ENCODE measurements around the gene LHFPL4. TPM values are rescaled to one million over a fixed set of nuclear protein-coding genes. Genes with fewer than 3 reads are reported as not detected.
"Not testable (repeated sequence)": the region's sequence is repeated elsewhere in the genome, so short reads cannot be mapped to it uniquely, and the experiment has no call there.

Gene LHFPL4
- total RNA-seq, 1 donor from 2014 or later = not detected

DNA sequence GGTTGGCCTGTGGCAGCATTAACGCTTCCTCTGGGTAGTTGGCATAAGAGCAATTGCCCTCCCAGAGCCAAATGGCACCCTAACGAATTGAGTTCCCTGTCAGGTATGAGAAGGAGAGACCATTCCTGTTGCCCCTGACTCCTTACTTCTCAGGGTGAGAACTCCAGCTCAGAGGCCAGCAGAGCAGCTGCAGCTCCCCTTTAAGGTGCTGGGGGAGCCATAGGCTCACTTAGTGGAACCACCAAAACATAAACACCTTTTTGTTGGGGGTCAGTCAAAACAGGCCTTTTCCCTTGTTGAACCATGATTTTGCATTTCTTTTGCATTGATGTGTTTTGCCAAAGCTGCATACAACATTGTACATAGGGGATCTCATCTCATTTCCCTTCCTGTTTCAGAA lies 28.1 kb upstream of the LHFPL4 start:
- Mint-ChIP-seq H3K4me1 (no peaks in the 10 kb centered on the region), H3K27me3 (no peaks in the 10 kb centered on the region), H3K27ac (no peak overlapping the region), H3K36me3 (ENCODE audit: low read depth) (no peaks in the 10 kb centered on the region), H3K9me3 (peaks cover 5% of the 10 kb centered on the region), H3K4me3 (no peak overlapping the region)
- TF ChIP-seq, protein P1, sequence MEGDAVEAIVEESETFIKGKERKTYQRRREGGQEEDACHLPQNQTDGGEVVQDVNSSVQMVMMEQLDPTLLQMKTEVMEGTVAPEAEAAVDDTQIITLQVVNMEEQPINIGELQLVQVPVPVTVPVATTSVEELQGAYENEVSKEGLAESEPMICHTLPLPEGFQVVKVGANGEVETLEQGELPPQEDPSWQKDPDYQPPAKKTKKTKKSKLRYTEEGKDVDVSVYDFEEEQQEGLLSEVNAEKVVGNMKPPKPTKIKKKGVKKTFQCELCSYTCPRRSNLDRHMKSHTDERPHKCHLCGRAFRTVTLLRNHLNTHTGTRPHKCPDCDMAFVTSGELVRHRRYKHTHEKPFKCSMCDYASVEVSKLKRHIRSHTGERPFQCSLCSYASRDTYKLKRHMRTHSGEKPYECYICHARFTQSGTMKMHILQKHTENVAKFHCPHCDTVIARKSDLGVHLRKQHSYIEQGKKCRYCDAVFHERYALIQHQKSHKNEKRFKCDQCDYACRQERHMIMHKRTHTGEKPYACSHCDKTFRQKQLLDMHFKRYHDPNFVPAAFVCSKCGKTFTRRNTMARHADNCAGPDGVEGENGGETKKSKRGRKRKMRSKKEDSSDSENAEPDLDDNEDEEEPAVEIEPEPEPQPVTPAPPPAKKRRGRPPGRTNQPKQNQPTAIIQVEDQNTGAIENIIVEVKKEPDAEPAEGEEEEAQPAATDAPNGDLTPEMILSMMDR (IDR thresholded peaks at IDR 0.05) = no peak
- ChIA-PET POLR2A (no interaction called here), CTCF (interaction anchor here (0.6 kb wide), 1 partner anchor 347 kb away, joined by 3 read pairs; no protein-coding TSS in a partner anchor)
- DNase-seq (no peak), ATAC-seq (ENCODE audit: low read depth) (no peak)
- intact Hi-C loops (cut with micrococcal nuclease) = no loop called here

DNA sequence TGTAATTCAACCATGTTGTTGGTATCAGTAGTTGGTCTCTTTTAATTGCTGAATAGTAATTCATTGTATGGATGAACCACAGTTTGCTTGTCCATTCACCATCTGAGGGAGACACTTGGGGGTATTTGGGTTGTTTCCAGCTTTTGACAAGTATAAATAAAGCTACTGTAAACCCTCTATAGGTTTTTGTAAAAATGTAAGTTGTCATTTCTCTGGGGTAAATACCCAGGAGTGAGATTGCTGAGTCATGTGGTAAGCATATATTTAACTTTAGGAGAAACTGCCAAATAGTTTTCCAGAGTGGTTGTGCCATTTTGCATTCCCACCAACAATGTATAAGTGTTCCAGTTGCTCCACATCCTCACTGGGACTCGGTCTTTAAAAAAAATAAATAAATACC lies 15.4 kb upstream of the LHFPL4 start:
- ATAC-seq (ENCODE audit: low read depth) = no peak
- TF ChIP-seq, protein P1 (IDR thresholded peaks at IDR 0.05) = no peak
- intact Hi-C loops (cut with micrococcal nuclease) = no loop called here

DNA sequence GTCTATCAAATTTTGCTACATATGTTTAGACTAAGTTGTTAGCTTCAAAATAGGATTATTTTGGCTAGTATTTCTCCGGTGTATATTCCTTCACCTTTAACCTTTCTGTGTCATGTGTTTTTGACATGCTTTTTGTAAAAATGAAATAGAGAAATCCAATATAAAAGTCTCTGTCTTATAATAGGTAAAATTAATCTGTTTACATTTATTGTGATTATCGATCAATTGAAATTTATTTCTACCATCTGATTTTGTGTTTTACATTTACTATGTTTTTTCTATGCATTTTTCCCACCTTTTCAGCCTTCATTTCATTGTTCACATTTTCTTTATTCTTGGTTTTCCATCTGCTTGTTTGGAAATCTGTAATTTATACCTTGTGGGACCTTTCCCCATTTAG lies 11.7 kb upstream of the LHFPL4 start:
- ChIA-PET CTCF (no interaction called here), POLR2A (no interaction called here)
- intact Hi-C loops (cut with micrococcal nuclease) = no loop called here
- peaks cover 3% of the 10 kb centered on the region for H3K27me3 Mint-ChIP-seq
- no peak overlapping the region for H3K27ac Mint-ChIP-seq
- no peaks in the 10 kb centered on the region for H3K36me3 Mint-ChIP-seq (ENCODE audit: low read depth)
- DNase-seq (no peak), ATAC-seq (ENCODE audit: low read depth) (no peak)
- H3K4me3 Mint-ChIP-seq = no peak overlapping the region
- TF ChIP-seq, protein P1 (IDR thresholded peaks at IDR 0.05) = no peak
- H3K9me3 Mint-ChIP-seq = peaks cover 11% of the 10 kb centered on the region
- H3K4me1 Mint-ChIP-seq = no peaks in the 10 kb centered on the region

More for the DNA sequence above, 15.4 kb upstream of the LHFPL4 start:
- H3K4me1 Mint-ChIP-seq = no peaks in the 10 kb centered on the region
- CTCF ChIA-PET = no interaction called here
- H3K4me3 Mint-ChIP-seq = no peak overlapping the region
- H3K27me3 Mint-ChIP-seq = peaks cover 14% of the 10 kb centered on the region
- H3K27ac Mint-ChIP-seq = no peak overlapping the region
- H3K36me3 Mint-ChIP-seq (ENCODE audit: low read depth) = no peaks in the 10 kb centered on the region
- peaks cover 11% of the 10 kb centered on the region for H3K9me3 Mint-ChIP-seq
- DNase-seq = no peak
- POLR2A ChIA-PET = no interaction called here

DNA sequence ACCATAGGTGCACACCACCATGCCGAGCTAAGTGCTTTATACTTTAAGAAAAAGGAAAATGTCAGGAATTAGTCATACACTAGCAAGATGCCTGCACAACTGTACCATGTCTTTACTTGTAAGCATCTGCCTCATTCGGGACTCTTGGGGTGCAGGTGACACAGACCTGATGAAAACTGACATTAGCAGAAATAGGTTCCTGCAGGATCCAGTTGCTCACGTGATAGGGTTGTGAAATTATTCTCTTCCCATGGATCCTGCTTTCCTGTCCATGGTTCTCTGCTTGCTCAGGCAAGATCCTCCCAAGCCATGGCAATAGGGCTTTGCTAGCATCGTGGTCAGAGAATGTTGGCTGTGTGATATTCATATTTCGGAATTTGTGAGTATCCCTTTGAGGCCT lies 10.2 kb upstream of the LHFPL4 start:
- Mint-ChIP-seq H3K27ac (no peak overlapping the region), H3K4me1 (no peaks in the 10 kb centered on the region), H3K36me3 (ENCODE audit: low read depth) (no peaks in the 10 kb centered on the region), H3K4me3 (no peak overlapping the region), H3K9me3 (peaks cover 8% of the 10 kb centered on the region), H3K27me3 (peaks cover 3% of the 10 kb centered on the region)
- ChIA-PET CTCF (no interaction called here), POLR2A (no interaction called here)
- no peak for DNase-seq
- intact Hi-C loops (cut with micrococcal nuclease) = no loop called here
- ATAC-seq (ENCODE audit: low read depth) = no peak
- TF ChIP-seq, protein P1 (IDR thresholded peaks at IDR 0.05) = no peak

DNA sequence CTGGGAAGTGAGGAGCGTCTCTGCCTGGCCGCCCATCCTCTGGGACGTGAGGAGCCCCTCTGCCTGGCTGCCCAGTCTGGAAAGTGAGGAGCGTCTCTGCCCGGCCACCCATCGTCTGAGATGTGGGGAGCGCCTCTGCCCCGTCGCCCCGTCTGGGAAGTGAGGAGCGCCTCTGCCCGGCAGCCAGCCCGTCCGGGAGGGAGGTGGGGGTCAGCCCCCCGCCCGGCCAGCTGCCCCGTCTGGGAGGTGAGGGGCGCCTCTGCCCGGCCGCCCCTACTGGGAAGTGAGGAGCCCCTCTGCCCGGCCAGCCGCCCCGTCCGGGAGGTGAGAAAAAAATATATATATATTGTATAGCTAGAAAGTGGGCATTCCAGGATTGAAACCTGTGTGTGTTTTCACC lies 6.4 kb upstream of the LHFPL4 start:
- H3K4me1 Mint-ChIP-seq; ATAC-seq (ENCODE audit: low read depth); H3K36me3 Mint-ChIP-seq (ENCODE audit: low read depth); intact Hi-C loops (cut with micrococcal nuclease); H3K9me3 Mint-ChIP-seq; DNase-seq; H3K27ac Mint-ChIP-seq; CTCF ChIA-PET; POLR2A ChIA-PET; H3K4me3 Mint-ChIP-seq: not testable (repeated sequence)
- peaks cover 10% of the 10 kb centered on the region for H3K27me3 Mint-ChIP-seq

DNA sequence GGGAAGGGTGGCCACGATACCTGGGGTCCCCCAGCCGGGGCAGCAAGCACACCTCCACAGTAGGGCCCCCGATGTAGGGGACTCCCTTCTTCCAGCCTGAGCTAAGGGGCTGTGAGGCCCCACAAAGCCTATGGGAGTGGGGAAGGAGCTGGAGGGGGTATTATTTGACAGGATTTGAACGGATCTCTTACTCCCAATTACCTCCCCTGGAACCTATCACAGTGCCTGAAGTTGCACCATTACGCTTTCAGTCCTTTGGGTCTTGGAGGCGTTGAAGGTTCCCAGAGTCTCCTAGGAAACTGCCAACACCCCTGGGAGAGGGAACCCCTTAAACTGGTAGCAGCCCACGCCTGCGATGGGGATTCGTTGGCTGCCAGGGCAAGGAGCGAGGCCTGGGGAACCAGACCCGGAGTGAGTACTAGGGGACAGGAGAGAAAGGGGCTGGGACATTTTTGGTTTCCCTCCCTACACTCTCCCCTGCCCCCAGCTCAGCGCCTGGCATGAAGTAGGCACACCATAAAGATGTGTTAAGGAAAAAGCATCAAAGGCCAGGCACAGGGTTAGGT lies 409 bp upstream of the LHFPL4 start:
- Mint-ChIP-seq H3K27ac (no peak overlapping the region), H3K9me3 (no peaks in the 10 kb centered on the region), H3K27me3 (peaks cover 43% of the 10 kb centered on the region), H3K4me3 (no peak overlapping the region), H3K4me1 (peaks cover 7% of the 10 kb centered on the region), H3K36me3 (ENCODE audit: low read depth) (no peaks in the 10 kb centered on the region)
- ChIA-PET POLR2A (no interaction called here), CTCF (interaction anchor here (0.6 kb wide), 1 partner anchor 103 kb away, joined by 3 read pairs; no protein-coding TSS in a partner anchor)
- TF ChIP-seq, protein P1 (IDR thresholded peaks at IDR 0.05) = no peak
- DNase-seq = no peak
- intact Hi-C loops (cut with micrococcal nuclease) = no loop called here
- no peak for ATAC-seq (ENCODE audit: low read depth)
